HCT116 (cell line): ENCODE measurements around the gene ZNF385A. TPM values are rescaled to one million over a fixed set of nuclear protein-coding genes. Genes with fewer than 3 reads are reported as not detected.

Source experiments
- ATAC-seq: fragments of 200-7000 bp; cut with Tn5 transposase; 2 replicates; pipeline ENCODE4 v1.9.1; 2020; ENCODE audit warnings: mild to moderate bottlenecking, moderate library complexity
- BruUV-seq: library from RNA; stranded (reverse); fragments of 400-500 nt; replicated peaks from 2 replicates; lab custom pipeline; 2021; lab: Mats Ljungman, UMichigan
- CTCF ChIA-PET: fragments of 300-600 bp; sonication (Branson Sonifier 250); formaldehyde crosslinking; loops from one replicate; lab custom pipeline; 2021; ENCODE audit warnings: antibody characterized with exemption; lab: Charles Lee
- POLR2A ChIA-PET: fragments of 300-600, 350-600 bp; sonication (Branson Sonifier 250); formaldehyde crosslinking; loops from one replicate; lab custom pipeline; 2021; ENCODE audit warnings: antibody characterized with exemption; lab: Charles Lee
- RAD21 ChIA-PET, 2 experiments: fragments of 300-600 bp; sonication (Branson Sonifier 250); formaldehyde crosslinking; loops; one replicate each; lab custom pipeline; 2023; ENCODE audit warnings: low total read pairs in 2 of 2; ENCODE audit not compliant: uncharacterized antibody in 2 of 2, unreplicated experiment in 2 of 2, low non-redundant PET in 1 of 2; lab: Charles Lee
- DNase-seq: peaks from one replicate; pipeline ENCODE4 v3.0.0-alpha.2; 2010; ENCODE audit warnings: low read depth, low spot score
- H2AFZ ChIP-seq: fragments of 200-600 bp; shearing (Covaris generic), sonication (generic); 2 replicates; pipeline ENCODE4 v1.6.1; 2017; ENCODE audit warnings: low read depth, mixed run types, mixed read lengths, antibody characterized with exemption, low read length; ENCODE audit not compliant: poor library complexity, severe bottlenecking
- H3K27ac ChIP-seq: 2 replicates; pipeline ENCODE4 v1.5.1; 2012; ENCODE audit warnings: low read depth, low read length
- H3K27me3 ChIP-seq: fragments of 200-600 bp; sonication (generic); 2 replicates; pipeline ENCODE4 v1.6.1; 2016; ENCODE audit warnings: mixed run types, low read length, mixed read lengths; ENCODE audit not compliant: insufficient read depth
- H3K36me3 ChIP-seq, 2 experiments: fragments of 200-500 bp in 1 of 2; fragments of 200-600 bp in 1 of 2; sonication (Bioruptor generic) in 1 of 2; sonication (generic) in 1 of 2; 2 replicates each; pipeline versions ENCODE4 v1.5.1 to v1.6.1; 2014 to 2016; ENCODE audit warnings: low read length in 2 of 2, inconsistent platforms in 1 of 2, mixed read lengths in 1 of 2, mixed run types in 1 of 2; ENCODE audit not compliant: insufficient read depth in 2 of 2, control insufficient read depth in 1 of 2
- H3K4me1 ChIP-seq, 2 experiments: fragments of 200-600 bp in 1 of 2; sonication (generic) in 1 of 2; 2 replicates each; pipeline versions ENCODE4 v1.5.1 to v1.6.1; 2012 to 2017; ENCODE audit warnings: low read length in 2 of 2, inconsistent platforms in 1 of 2, mild to moderate bottlenecking in 1 of 2, mixed read lengths in 1 of 2, mixed run types in 1 of 2, moderate library complexity in 1 of 2; ENCODE audit not compliant: insufficient read depth in 2 of 2, control insufficient read depth in 1 of 2
- H3K4me2 ChIP-seq: fragments of 200-600 bp; sonication (generic); 2 replicates; pipeline ENCODE4 v1.6.1; 2017; ENCODE audit warnings: mixed run types, low read length, mixed read lengths
- H3K4me3 ChIP-seq, 2 experiments: fragments of 200-600 bp in 1 of 2; sonication (generic) in 1 of 2; replicated peaks in 1 of 2; 2 replicates each; pipeline ENCODE4 v1.5.1; 2011 to 2016; ENCODE audit warnings: low read length in 2 of 2, control low read depth in 1 of 2, low read depth in 1 of 2, mild to moderate bottlenecking in 1 of 2, mixed read lengths in 1 of 2, mixed run types in 1 of 2
- H3K79me2 ChIP-seq: fragments of 200-600 bp; sonication (generic); 2 replicates; pipeline ENCODE4 v1.6.1; 2017; ENCODE audit warnings: mild to moderate bottlenecking, mixed run types, low read length, moderate library complexity, mixed read lengths; ENCODE audit not compliant: insufficient read depth
- H3K9ac ChIP-seq: fragments of 200-600 bp; sonication (generic); 2 replicates; pipeline ENCODE4 v1.6.1; 2016; ENCODE audit warnings: low read length, mixed read lengths
- H3K9me2 ChIP-seq: fragments of 200-600 bp; sonication (generic), shearing (Covaris generic); 2 replicates; pipeline ENCODE4 v1.6.1; 2017; ENCODE audit warnings: mixed run types, mild to moderate bottlenecking, moderate library complexity; ENCODE audit not compliant: insufficient read depth
- H3K9me3 ChIP-seq, 2 experiments: fragments of 200-500 bp in 1 of 2; fragments of 200-600 bp in 1 of 2; sonication (Bioruptor generic) in 1 of 2; sonication (generic) in 1 of 2; 2 replicates each; pipeline ENCODE4 v1.6.1; 2014 to 2017; ENCODE audit warnings: low read length in 2 of 2, mixed read lengths in 2 of 2, inconsistent platforms in 1 of 2, low read depth in 1 of 2, mild to moderate bottlenecking in 1 of 2, mixed run types in 1 of 2, moderate library complexity in 1 of 2; ENCODE audit not compliant: control insufficient read depth in 1 of 2, insufficient read depth in 1 of 2
- H4K20me1 ChIP-seq: fragments of 200-600 bp; sonication (generic), shearing (Covaris generic); 2 replicates; pipeline ENCODE4 v1.6.1; 2017; ENCODE audit warnings: mixed run types, mild to moderate bottlenecking, moderate library complexity; ENCODE audit not compliant: insufficient read depth
- CBX3 ChIP-seq: IDR thresholded peaks from 2 replicates; pipeline ENCODE4 v1.6.1; 2012; ENCODE audit warnings: low read depth
- CEBPB ChIP-seq: IDR thresholded peaks from 2 replicates; pipeline ENCODE4 v1.6.1; 2012; ENCODE audit warnings: low read depth
- EGR1 ChIP-seq: IDR thresholded peaks from 2 replicates; pipeline ENCODE4 v1.6.1; 2012; ENCODE audit warnings: low read depth
- ELF1 ChIP-seq: IDR thresholded peaks from 2 replicates; pipeline ENCODE4 v1.6.1; 2012; ENCODE audit warnings: low read depth, borderline replicate concordance
- EZH2 ChIP-seq: fragments of 200-600 bp; sonication (generic); IDR thresholded peaks from 2 replicates; pipeline ENCODE4 v1.6.1; 2017; ENCODE audit warnings: antibody characterized with exemption, mixed run types
- EZH2phosphoT487 ChIP-seq: fragments of 200-600 bp; IDR thresholded peaks from 2 replicates; pipeline ENCODE4 v1.6.1; 2018; ENCODE audit warnings: antibody characterized with exemption, borderline replicate concordance
- FOSL1 ChIP-seq: IDR thresholded peaks from 2 replicates; pipeline ENCODE4 v1.6.1; 2012; ENCODE audit warnings: low read depth
- POLR2A ChIP-seq: IDR thresholded peaks from 2 replicates; pipeline ENCODE4 v1.7.0; 2011; ENCODE audit warnings: borderline replicate concordance; ENCODE audit not compliant: insufficient read depth, insufficient read length; ENCODE audit errors: extremely low read depth
- POLR2AphosphoS5 ChIP-seq: IDR thresholded peaks from 2 replicates; pipeline ENCODE4 v1.6.1; 2011; ENCODE audit warnings: mild to moderate bottlenecking, low read depth, low read length, moderate library complexity
- RAD21 ChIP-seq: IDR thresholded peaks from 2 replicates; pipeline ENCODE4 v1.6.1; 2012; ENCODE audit warnings: low read depth, mild to moderate bottlenecking
- SP1 ChIP-seq: IDR thresholded peaks from 2 replicates; pipeline ENCODE4 v1.6.1; 2012; ENCODE audit warnings: low read depth
- SRF ChIP-seq: IDR thresholded peaks from 2 replicates; pipeline ENCODE4 v1.6.1; 2012; ENCODE audit warnings: low read depth
- YY1 ChIP-seq: IDR thresholded peaks from 2 replicates; pipeline ENCODE4 v1.6.1; 2011; ENCODE audit warnings: low read length, low read depth, moderate library complexity, mild to moderate bottlenecking; ENCODE audit not compliant: insufficient replicate concordance; ENCODE audit errors: extremely low read depth
- ZFX ChIP-seq: fragments of 450-650 bp; IDR thresholded peaks from 2 replicates; pipeline ENCODE4 v1.6.1; 2017
- ZNF274 ChIP-seq: fragments of 200-500 bp; sonication (Bioruptor generic); IDR thresholded peaks from 2 replicates; pipeline ENCODE4 v1.6.1; 2014; ENCODE audit warnings: mild to moderate bottlenecking, low read depth, low read length, inconsistent platforms
- intact Hi-C: fragments of 100-400 bp; cut with micrococcal nuclease; formaldehyde crosslinking; loops from 2 replicates; pipeline ENCODE4 v1.10.0; 2022
- total RNA-seq: library from RNA; stranded (reverse); gene quantifications from one replicate; pipeline ENCODE4 v1.2.1, GENCODE V29; 2021; ENCODE audit not compliant: unreplicated experiment
- TF ChIP-seq, protein P1 (sequence below): IDR thresholded peaks from 2 replicates; pipeline ENCODE4 v1.6.1; 2012
- TF ChIP-seq, protein P2 (sequence below): IDR thresholded peaks from 2 replicates; pipeline ENCODE4 v1.6.1; 2012; ENCODE audit warnings: low read depth
- TF ChIP-seq, protein P3 (sequence below), 3 experiments: fragments of 200-600 bp in 1 of 3; sonication (generic) in 1 of 3; IDR thresholded peaks in 2 of 3; conservative IDR thresholded peaks in 1 of 3; 2 replicates each; pipeline ENCODE4 v1.5.1; 2012 to 2017; ENCODE audit warnings: low read depth in 2 of 3, low read length in 2 of 3, antibody characterized with exemption in 1 of 3, borderline replicate concordance in 1 of 3, control low read depth in 1 of 3, mild to moderate bottlenecking in 1 of 3, mixed read lengths in 1 of 3, mixed run types in 1 of 3, moderate library complexity in 1 of 3; ENCODE audit not compliant: insufficient read depth in 1 of 3
- TF ChIP-seq, protein P4 (sequence below): IDR thresholded peaks from 2 replicates; pipeline ENCODE4 v1.6.1; 2011; ENCODE audit warnings: mild to moderate bottlenecking, low read length, moderate library complexity; ENCODE audit not compliant: insufficient replicate concordance; ENCODE audit errors: extremely low read depth

Gene ZNF385A
- total RNA-seq, 1 experiment from 2014 or later = 34.7 TPM

DNA sequence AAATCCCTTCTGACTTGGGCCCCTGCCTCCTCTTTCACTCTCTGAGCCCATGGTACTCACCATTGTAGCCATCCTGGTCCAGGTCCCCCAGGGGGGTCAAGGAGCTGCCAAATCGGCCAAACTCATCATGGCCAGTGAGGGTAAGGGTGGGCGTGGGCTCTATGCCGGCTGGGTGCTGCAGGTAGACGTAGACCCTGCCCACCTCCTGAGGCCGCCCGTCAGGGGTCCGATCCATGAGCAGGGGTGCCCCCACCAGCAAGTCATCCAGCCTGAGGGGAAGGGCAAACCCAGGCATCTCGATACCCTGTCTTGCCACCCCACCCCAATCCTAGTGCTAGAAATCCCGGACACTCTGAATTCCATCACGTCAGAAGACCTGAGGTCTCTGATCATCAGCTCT is 20.6 kb upstream of the ZNF385A start:
- Histone ChIP-seq H3K4me2 (no peak overlapping the region), H3K4me3 (no peak overlapping the region), H3K27me3 (no peaks in the 10 kb centered on the region), H2AFZ (no peak overlapping the region), H3K27ac (no peak overlapping the region), H3K9me3 (no peaks in the 10 kb centered on the region), H3K79me2 (no peaks in the 10 kb centered on the region), H3K9ac (no peak overlapping the region), H3K9me2 (no peaks in the 10 kb centered on the region), H4K20me1 (no peaks in the 10 kb centered on the region), H3K36me3 (peaks cover 47 to 60% of the 10 kb centered on the region in 2 experiments), H3K4me1 (no peaks in the 10 kb centered on the region)
- ATAC-seq (no peak), DNase-seq (no peak)
- no TSS peak for BruUV-seq
- ChIA-PET POLR2A (no interaction called here), CTCF (interaction anchor here (0.7 kb wide), 1 partner anchor 9 kb away, joined by 3 read pairs; no protein-coding TSS in a partner anchor), RAD21 (no interaction called here)
- intact Hi-C loops = no loop called here
- TF ChIP-seq EZH2 (no peak), POLR2AphosphoS5 (no peak), SRF (no peak), EZH2phosphoT487 (no peak), ZNF274 (no peak), EGR1 (no peak), CEBPB (no peak), ELF1 (no peak), YY1 (no peak), ZFX (no peak), SP1 (no peak), CBX3 (no peak), POLR2A (no peak), RAD21 (no peak), FOSL1 (no peak)
- TF ChIP-seq, protein P1, sequence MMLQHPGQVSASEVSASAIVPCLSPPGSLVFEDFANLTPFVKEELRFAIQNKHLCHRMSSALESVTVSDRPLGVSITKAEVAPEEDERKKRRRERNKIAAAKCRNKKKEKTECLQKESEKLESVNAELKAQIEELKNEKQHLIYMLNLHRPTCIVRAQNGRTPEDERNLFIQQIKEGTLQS = no peak
- TF ChIP-seq, protein P2, sequence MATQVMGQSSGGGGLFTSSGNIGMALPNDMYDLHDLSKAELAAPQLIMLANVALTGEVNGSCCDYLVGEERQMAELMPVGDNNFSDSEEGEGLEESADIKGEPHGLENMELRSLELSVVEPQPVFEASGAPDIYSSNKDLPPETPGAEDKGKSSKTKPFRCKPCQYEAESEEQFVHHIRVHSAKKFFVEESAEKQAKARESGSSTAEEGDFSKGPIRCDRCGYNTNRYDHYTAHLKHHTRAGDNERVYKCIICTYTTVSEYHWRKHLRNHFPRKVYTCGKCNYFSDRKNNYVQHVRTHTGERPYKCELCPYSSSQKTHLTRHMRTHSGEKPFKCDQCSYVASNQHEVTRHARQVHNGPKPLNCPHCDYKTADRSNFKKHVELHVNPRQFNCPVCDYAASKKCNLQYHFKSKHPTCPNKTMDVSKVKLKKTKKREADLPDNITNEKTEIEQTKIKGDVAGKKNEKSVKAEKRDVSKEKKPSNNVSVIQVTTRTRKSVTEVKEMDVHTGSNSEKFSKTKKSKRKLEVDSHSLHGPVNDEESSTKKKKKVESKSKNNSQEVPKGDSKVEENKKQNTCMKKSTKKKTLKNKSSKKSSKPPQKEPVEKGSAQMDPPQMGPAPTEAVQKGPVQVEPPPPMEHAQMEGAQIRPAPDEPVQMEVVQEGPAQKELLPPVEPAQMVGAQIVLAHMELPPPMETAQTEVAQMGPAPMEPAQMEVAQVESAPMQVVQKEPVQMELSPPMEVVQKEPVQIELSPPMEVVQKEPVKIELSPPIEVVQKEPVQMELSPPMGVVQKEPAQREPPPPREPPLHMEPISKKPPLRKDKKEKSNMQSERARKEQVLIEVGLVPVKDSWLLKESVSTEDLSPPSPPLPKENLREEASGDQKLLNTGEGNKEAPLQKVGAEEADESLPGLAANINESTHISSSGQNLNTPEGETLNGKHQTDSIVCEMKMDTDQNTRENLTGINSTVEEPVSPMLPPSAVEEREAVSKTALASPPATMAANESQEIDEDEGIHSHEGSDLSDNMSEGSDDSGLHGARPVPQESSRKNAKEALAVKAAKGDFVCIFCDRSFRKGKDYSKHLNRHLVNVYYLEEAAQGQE = no peak
- TF ChIP-seq, protein P3, sequence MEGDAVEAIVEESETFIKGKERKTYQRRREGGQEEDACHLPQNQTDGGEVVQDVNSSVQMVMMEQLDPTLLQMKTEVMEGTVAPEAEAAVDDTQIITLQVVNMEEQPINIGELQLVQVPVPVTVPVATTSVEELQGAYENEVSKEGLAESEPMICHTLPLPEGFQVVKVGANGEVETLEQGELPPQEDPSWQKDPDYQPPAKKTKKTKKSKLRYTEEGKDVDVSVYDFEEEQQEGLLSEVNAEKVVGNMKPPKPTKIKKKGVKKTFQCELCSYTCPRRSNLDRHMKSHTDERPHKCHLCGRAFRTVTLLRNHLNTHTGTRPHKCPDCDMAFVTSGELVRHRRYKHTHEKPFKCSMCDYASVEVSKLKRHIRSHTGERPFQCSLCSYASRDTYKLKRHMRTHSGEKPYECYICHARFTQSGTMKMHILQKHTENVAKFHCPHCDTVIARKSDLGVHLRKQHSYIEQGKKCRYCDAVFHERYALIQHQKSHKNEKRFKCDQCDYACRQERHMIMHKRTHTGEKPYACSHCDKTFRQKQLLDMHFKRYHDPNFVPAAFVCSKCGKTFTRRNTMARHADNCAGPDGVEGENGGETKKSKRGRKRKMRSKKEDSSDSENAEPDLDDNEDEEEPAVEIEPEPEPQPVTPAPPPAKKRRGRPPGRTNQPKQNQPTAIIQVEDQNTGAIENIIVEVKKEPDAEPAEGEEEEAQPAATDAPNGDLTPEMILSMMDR (IDR thresholded peaks at IDR 0.05 in 2 of 3, conservative IDR thresholded peaks at IDR 0.05 in 1 of 3; ENCODE audit: borderline replicate concordance in 1 of 3, insufficient read depth in 1 of 3, low read depth in 2 of 3, low read length in 2 of 3) = no peak
- TF ChIP-seq, protein P4, sequence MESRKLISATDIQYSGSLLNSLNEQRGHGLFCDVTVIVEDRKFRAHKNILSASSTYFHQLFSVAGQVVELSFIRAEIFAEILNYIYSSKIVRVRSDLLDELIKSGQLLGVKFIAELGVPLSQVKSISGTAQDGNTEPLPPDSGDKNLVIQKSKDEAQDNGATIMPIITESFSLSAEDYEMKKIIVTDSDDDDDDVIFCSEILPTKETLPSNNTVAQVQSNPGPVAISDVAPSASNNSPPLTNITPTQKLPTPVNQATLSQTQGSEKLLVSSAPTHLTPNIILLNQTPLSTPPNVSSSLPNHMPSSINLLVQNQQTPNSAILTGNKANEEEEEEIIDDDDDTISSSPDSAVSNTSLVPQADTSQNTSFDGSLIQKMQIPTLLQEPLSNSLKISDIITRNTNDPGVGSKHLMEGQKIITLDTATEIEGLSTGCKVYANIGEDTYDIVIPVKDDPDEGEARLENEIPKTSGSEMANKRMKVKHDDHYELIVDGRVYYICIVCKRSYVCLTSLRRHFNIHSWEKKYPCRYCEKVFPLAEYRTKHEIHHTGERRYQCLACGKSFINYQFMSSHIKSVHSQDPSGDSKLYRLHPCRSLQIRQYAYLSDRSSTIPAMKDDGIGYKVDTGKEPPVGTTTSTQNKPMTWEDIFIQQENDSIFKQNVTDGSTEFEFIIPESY = no peak
